Activated CD4-positive, alpha-beta T cell treated with anti-CD3 and anti-CD28 coated beads, Interleukin-2, amount 10 ng/mL, durations not matched to agents 24 days and 14 days (primary cell): ENCODE data around the gene CCDC171. TPM values are rescaled to one million over a fixed set of nuclear protein-coding genes. Genes with fewer than 3 reads are reported as not detected.

Source experiments
- DNase-seq: peaks from one replicate; pipeline ENCODE4 v3.0.0; 2022
- H3K27ac Mint-ChIP-seq: one replicate; pipeline ENCODE4 v1.8.0; 2022; ENCODE audit warnings: mild to moderate bottlenecking, mixed read lengths
- H3K27me3 Mint-ChIP-seq: one replicate; pipeline ENCODE4 v1.8.0; 2022; ENCODE audit warnings: mixed read lengths
- H3K36me3 Mint-ChIP-seq: one replicate; pipeline ENCODE4 v1.8.0; 2022; ENCODE audit warnings: low read depth, mild to moderate bottlenecking, mixed read lengths
- H3K4me1 Mint-ChIP-seq: one replicate; pipeline ENCODE4 v1.8.0; 2021; ENCODE audit warnings: mixed read lengths
- H3K4me3 Mint-ChIP-seq: one replicate; pipeline ENCODE4 v1.8.0; 2022; ENCODE audit warnings: mild to moderate bottlenecking, moderate library complexity, mixed read lengths
- H3K9me3 Mint-ChIP-seq: one replicate; pipeline ENCODE4 v1.8.0; 2021; ENCODE audit warnings: mixed read lengths
- intact Hi-C: fragments of 100-400 bp; cut with micrococcal nuclease; formaldehyde crosslinking; loops from one replicate; pipeline ENCODE4 v1.15.1; 2023
- total RNA-seq: library from RNA; stranded (reverse); gene quantifications from 2 replicates; pipeline ENCODE4 v1.2.3, GENCODE V29; 2022

CCDC171 gene
- total RNA-seq, 1 donor from 2014 or later = 1.5 TPM

DNA sequence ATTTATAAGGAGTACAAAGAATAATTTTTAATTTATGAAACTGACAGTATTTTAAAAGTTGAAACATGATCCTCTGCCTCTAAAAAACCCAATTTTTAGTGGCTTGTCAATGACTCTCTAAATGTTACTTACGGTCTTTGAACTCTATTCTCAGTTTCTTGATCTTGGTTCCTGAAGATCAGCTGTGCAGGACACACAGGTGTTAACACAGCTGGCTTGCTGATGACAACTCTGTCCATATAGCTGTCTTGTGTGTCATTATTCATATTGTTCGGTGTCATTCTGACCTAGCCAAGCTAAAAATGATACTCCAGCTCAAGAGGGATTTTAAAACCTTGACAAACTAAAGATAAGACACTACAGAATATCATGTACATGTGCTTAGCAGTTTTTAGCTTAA, 314.5 kb downstream of the CCDC171 start:
- H3K27me3 Mint-ChIP-seq = no peaks in the 10 kb centered on the region
- DNase-seq = no peak
- no peaks in the 10 kb centered on the region for H3K9me3 Mint-ChIP-seq
- no peak overlapping the region for H3K4me3 Mint-ChIP-seq
- no peaks in the 10 kb centered on the region for H3K36me3 Mint-ChIP-seq
- H3K27ac Mint-ChIP-seq = no peak overlapping the region
- intact Hi-C loops = no loop called here
- no peaks in the 10 kb centered on the region for H3K4me1 Mint-ChIP-seq

DNA sequence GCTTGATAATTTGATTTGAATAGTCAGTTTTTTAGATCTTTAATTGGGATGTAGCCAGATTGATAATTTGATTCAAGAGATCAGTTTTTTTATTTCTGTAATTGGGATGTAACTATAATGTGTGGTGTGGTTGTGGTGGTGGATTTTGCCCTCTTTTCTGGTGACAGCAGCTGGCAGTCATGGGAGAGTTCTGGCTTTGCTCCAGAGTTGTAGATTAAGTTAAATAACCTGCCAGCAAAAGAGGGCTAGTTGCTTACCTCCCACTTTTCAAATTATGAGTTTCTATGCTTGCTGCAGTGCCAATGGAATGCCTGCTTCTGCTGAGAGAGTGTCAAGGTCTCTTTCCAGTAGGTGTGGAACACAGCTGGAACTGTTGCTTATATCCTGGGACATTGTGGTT, 315.1 kb downstream of the CCDC171 start:
- Mint-ChIP-seq H3K36me3 (no peaks in the 10 kb centered on the region), H3K27ac (no peak overlapping the region), H3K4me1 (no peaks in the 10 kb centered on the region), H3K9me3 (no peaks in the 10 kb centered on the region), H3K27me3 (no peaks in the 10 kb centered on the region), H3K4me3 (no peak overlapping the region)
- no peak for DNase-seq
- intact Hi-C loops = no loop called here

DNA sequence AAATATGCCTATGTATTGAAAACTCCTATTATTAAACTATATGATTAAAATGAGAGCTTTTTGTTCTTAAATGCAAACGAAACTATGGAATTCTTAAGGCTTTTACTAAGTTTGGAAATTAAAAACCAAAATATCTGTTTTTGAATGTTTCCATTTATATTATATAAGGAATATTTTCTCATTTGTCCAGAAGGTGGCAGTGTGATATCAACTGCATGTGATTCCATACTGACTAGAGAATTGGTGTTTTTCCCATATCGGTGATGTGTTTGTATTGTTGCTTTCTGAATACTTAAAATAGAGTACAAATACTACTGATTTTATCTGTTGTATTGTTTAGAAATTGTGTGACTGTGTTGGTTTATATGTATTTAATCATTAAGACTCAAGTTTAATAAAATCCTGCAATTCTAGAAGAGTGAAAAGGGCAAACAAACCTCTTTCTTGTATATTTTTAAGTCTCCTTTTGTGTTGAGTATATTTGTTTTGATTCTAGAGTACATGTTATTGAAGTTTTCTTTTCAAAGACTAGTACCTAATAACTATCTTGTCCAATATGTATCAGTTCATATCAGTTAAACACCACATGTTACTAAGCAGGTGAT, 320.8 kb downstream of the CCDC171 start:
- Mint-ChIP-seq H3K9me3 (no peaks in the 10 kb centered on the region), H3K4me3 (no peak overlapping the region), H3K27ac (no peak overlapping the region), H3K36me3 (no peaks in the 10 kb centered on the region), H3K4me1 (no peaks in the 10 kb centered on the region), H3K27me3 (no peaks in the 10 kb centered on the region)
- DNase-seq = no peak
- intact Hi-C loops = loop anchor here (2.0 kb wide), 2 partner anchors 261 to 1589 kb away; no protein-coding TSS in a partner anchor

DNA sequence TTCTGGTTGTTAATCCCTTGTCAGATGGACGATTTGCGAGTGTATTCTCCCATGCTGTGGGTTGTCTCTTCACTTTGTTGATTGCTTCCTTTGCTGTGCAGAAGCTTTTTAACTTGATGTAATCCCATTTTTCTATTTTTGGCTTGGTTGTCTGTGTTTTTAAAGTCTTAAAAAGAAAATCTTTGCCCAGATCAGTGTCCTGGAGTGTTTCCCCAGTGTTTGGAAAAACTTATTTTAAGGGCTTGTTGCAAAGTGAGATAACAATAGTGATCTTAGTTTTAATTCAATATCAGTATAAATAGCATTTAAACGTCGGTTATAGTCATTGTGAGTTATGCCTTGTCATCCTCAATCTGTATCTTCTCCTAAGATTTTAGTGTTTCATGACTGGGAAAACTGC, 329.5 kb downstream of the CCDC171 start:
- intact Hi-C loops = no loop called here
- H3K4me3 Mint-ChIP-seq = no peak overlapping the region
- no peaks in the 10 kb centered on the region for H3K36me3 Mint-ChIP-seq
- DNase-seq = no peak
- H3K4me1 Mint-ChIP-seq = no peaks in the 10 kb centered on the region
- no peaks in the 10 kb centered on the region for H3K27me3 Mint-ChIP-seq
- H3K27ac Mint-ChIP-seq = no peak overlapping the region
- H3K9me3 Mint-ChIP-seq = no peaks in the 10 kb centered on the region

DNA sequence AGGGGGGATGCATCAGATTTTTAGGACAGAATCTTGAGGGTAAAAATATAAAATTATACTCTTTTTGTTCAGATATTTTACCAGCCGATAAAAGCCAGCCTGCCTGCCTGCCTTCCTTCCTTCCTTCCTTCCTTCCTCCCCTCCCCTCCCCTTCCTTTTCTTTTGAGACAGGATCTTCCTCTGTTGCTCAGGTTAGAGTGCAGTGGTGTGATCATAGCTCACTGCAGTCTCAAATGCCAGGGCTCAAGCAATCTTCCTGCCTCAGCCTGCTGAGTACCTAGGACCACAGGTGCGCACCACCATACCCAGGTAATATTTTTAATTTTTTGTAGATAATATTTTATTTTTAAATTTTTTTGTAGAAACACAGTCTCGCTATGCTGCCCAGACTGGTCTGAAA, 330.0 kb downstream of the CCDC171 start:
- H3K36me3 Mint-ChIP-seq = no peaks in the 10 kb centered on the region
- H3K9me3 Mint-ChIP-seq = no peaks in the 10 kb centered on the region
- intact Hi-C loops = no loop called here
- no peak overlapping the region for H3K27ac Mint-ChIP-seq
- no peak for DNase-seq
- no peaks in the 10 kb centered on the region for H3K4me1 Mint-ChIP-seq
- H3K4me3 Mint-ChIP-seq = no peak overlapping the region
- no peaks in the 10 kb centered on the region for H3K27me3 Mint-ChIP-seq

DNA sequence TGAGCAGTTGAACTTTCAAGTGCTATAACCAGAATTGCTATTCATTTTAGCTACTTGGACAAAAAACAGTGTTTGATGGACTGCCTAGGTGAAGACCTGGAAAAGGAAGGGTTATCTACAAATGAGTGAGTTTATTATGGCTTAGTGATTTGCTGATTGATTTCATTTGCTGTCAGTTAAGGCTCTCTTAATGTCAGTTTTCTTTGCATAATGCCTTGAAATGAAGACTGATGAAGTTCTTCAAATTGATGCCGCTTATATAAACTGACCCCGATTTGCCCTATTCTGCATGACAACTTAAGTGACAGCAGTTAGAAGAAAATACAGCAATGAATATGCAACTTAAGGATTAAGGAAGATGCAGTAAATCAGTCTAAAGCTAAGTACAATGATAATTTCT, 332.6 kb downstream of the CCDC171 start:
- H3K36me3 Mint-ChIP-seq = no peaks in the 10 kb centered on the region
- no peaks in the 10 kb centered on the region for H3K27me3 Mint-ChIP-seq
- H3K4me1 Mint-ChIP-seq = no peaks in the 10 kb centered on the region
- no peak for DNase-seq
- no peak overlapping the region for H3K4me3 Mint-ChIP-seq
- intact Hi-C loops = no loop called here
- H3K27ac Mint-ChIP-seq = no peak overlapping the region
- H3K9me3 Mint-ChIP-seq = no peaks in the 10 kb centered on the region

DNA sequence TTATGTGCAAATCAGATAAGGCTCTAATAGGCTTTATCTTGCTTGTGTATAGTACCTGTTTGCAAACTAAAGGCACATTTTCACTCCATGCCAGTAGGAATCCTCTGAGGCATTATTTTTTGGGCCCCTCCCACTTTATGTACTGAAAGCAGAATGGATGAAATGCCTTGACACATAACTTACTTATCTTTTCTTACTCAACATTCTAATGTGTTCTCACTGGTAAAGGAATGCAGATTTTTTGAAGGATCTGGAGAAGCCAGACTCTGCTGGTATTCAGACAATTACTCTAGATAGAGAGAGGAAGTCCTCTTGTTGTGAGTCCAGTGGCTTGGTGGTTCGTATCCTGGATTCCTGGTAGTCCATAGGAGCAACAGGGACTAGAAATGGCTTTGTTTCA, 336.7 kb downstream of the CCDC171 start:
- Mint-ChIP-seq H3K4me3 (no peak overlapping the region), H3K9me3 (no peaks in the 10 kb centered on the region), H3K27me3 (no peaks in the 10 kb centered on the region), H3K36me3 (no peaks in the 10 kb centered on the region), H3K4me1 (no peaks in the 10 kb centered on the region), H3K27ac (no peak overlapping the region)
- intact Hi-C loops = no loop called here
- DNase-seq = no peak

DNA sequence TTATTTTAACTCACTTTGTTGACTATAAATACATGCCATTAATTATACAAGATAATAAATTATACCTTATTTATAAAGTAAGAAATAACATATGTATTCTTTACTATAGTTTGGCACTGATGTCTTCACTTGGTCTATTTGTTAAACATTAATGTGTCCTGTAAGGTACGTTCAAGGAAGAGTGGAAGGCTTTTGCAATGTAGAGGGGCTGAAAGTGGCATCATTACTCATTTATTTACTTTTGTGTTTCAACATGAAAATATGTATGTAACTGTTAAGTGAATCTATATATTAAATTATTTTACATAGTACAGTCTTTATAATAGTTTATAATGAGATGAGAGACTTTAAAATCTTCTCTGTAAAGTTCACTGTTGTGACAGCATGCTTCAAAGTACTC, 348.7 kb downstream of the CCDC171 start:
- Mint-ChIP-seq H3K27ac (no peak overlapping the region), H3K36me3 (no peaks in the 10 kb centered on the region), H3K9me3 (peaks cover 5% of the 10 kb centered on the region)

DNA sequence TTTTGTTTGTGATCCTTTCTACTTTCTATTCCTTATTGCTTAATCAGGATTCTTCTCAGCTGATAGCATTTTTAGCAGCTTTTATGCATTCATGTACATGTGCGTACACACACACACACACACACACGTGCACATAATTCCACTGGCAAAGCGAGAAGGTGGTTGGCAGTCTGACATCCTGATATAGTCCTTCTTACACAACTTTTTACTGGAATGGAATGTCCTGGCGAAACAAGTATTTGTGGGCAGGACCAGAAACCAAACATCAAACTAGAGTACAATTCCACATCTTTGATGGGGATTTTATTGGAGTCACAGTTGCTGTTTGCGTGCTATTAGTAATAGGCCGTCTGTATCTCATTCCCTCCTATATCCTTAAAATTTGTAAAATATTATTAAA, 356.5 kb downstream of the CCDC171 start:
- H3K27me3 Mint-ChIP-seq = no peaks in the 10 kb centered on the region
- H3K9me3 Mint-ChIP-seq = peaks cover 7% of the 10 kb centered on the region
- intact Hi-C loops = no loop called here
- no peak for DNase-seq
- no peaks in the 10 kb centered on the region for H3K36me3 Mint-ChIP-seq
- no peak overlapping the region for H3K4me3 Mint-ChIP-seq
- no peaks in the 10 kb centered on the region for H3K4me1 Mint-ChIP-seq
- no peak overlapping the region for H3K27ac Mint-ChIP-seq

More for the DNA sequence above, 348.7 kb downstream of the CCDC171 start:
- Mint-ChIP-seq H3K27me3 (no peaks in the 10 kb centered on the region), H3K4me1 (no peaks in the 10 kb centered on the region), H3K4me3 (no peak overlapping the region)
- DNase-seq = no peak
- intact Hi-C loops = no loop called here

DNA sequence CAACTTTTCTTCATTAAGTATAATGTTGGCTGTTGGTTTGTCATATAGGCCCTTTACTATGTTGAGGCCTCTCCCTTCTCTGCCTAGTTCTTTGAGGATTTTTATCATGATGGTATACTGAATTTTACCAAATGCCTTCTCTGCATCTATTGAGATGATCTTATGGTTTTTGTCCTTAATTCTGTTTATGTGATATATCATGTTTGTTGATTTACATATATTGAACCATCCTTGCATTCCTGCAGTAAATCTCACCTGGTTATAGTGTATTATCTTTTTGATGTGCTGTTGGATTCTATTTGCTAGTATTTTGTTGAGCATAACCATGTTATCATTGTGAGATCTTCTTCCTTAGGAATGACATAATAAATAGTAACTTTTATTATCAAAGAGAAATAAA, 362.9 kb downstream of the CCDC171 start:
- no peak for DNase-seq
- no peaks in the 10 kb centered on the region for H3K27me3 Mint-ChIP-seq
- peaks cover 11% of the 10 kb centered on the region for H3K9me3 Mint-ChIP-seq
- no peak overlapping the region for H3K4me3 Mint-ChIP-seq
- intact Hi-C loops = no loop called here
- H3K4me1 Mint-ChIP-seq = no peaks in the 10 kb centered on the region
- H3K27ac Mint-ChIP-seq = no peak overlapping the region
- no peaks in the 10 kb centered on the region for H3K36me3 Mint-ChIP-seq

DNA sequence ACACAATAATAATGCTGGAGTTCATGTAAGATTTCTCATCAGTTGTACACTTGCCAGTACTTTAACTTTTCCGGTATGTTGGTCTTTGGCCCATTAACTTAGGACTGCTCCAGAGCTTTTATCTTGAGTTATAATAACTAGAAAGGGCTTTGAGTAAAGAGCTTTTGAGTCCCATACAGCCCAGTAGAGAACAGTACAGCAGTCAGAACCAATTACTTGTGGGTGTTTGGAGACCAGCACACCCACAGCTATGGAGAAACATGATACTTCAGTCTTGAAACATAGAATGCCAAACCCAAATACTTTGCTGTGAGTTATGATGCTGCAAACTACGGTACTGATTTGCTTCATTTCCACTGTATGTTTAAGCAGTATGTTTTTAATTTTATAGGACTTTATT, 374.3 kb downstream of the CCDC171 start:
- no peak overlapping the region for H3K4me3 Mint-ChIP-seq

DNA sequence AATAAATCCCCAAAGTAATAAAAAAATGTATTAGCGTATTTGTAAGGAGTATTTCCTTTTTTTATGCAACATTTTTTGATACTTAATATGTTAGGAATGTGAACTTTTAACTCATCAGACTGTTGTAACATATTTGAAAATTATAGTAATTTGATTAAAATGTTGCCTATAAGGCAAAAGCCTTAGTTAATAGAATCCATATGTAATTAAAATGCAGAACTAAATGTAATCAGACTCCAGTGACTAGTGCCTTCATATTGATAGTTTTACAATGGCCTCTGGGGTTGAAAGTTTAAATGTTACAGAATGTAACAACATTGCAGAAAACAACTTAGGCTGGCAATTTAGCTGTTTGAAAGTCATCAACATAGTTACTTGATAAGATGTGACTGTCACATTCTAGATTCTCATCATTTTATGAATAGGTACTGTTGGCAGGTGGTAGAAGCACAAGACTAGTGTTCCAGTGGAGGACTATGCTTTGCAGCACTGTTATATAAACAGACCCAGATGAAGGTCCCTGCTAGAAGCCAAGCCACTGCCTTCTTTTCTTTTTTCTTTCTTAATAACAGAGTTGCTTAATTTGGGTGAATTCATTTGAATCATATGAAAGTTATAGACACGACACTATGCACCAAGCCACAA, 382.9 kb downstream of the CCDC171 start:
- Mint-ChIP-seq H3K9me3 (no peaks in the 10 kb centered on the region), H3K36me3 (no peaks in the 10 kb centered on the region), H3K27me3 (no peaks in the 10 kb centered on the region), H3K4me3 (no peak overlapping the region), H3K27ac (no peak overlapping the region), H3K4me1 (no peaks in the 10 kb centered on the region)
- no peak for DNase-seq
- intact Hi-C loops = no loop called here

More for the DNA sequence above, 374.3 kb downstream of the CCDC171 start:
- DNase-seq = no peak
- no peaks in the 10 kb centered on the region for H3K9me3 Mint-ChIP-seq
- intact Hi-C loops = no loop called here
- no peaks in the 10 kb centered on the region for H3K36me3 Mint-ChIP-seq
- no peak overlapping the region for H3K27ac Mint-ChIP-seq
- no peaks in the 10 kb centered on the region for H3K4me1 Mint-ChIP-seq
- H3K27me3 Mint-ChIP-seq = no peaks in the 10 kb centered on the region

DNA sequence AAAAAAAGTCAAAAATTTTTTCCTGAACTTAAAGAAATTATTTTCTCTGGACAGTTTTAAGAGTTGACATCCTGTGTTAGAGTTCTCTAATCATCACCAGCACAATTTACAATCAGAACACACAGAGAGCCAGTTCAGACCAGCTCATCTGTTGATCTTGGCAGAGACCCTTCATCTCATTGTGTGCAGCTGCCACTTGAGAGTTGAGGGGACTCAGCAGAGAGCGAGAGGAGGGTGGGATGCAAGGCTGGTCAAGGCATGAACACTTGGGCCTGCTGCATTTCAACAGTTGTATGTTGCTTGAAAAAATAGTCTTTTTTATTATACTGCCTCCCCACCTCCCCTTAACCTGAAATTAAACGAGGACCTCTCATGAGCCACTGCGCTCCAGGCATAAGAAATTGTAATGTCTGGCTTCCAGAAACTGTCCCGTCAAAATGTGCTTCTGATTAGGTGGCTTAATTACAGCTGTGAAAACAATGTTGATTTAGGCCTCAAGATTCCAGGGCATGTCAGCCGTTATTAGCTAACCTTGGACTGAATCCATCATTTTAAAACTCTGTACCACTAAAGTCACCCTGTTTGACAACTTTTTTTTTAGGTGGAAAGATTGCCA, 383.6 kb downstream of the CCDC171 start:
- intact Hi-C loops = no loop called here
- Mint-ChIP-seq H3K27me3 (no peaks in the 10 kb centered on the region), H3K36me3 (no peaks in the 10 kb centered on the region), H3K27ac (no peak overlapping the region), H3K9me3 (no peaks in the 10 kb centered on the region), H3K4me3 (no peak overlapping the region), H3K4me1 (no peaks in the 10 kb centered on the region)
- DNase-seq = no peak

DNA sequence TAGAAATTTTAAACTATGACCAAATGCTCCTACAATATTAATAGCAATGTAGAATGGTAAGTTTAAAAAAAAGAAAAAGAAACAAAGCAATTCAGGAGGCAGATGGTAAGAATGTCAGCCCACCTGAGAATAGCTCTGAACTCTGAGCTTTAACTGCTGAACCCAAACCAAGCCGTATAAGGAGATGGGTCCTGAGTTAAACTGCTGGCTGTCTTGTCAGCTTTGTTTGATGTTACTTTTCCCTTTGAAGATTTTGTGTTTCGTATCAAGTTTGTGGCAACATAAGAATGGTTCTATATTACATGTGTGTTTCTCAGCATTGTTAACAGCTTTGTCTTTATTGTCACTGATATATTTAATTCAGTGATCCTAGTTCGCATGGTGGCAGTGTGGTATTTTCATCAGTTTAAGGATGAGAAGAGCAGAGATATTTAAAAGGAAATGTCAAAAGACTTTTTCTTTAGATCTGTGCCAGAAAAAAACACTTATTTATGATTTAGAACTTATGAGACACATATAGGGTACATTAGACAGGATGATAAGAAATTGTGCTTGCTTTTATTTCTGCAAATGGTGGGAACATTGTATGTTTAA, 390.1 kb downstream of the CCDC171 start:
- H3K27me3 Mint-ChIP-seq = no peaks in the 10 kb centered on the region
- H3K9me3 Mint-ChIP-seq = peaks cover 4% of the 10 kb centered on the region
- no peaks in the 10 kb centered on the region for H3K36me3 Mint-ChIP-seq
- H3K4me1 Mint-ChIP-seq = no peaks in the 10 kb centered on the region
- H3K4me3 Mint-ChIP-seq = no peak overlapping the region
- H3K27ac Mint-ChIP-seq = no peak overlapping the region
- intact Hi-C loops = no loop called here
- no peak for DNase-seq
